Neuronal stem cell (in vitro differentiated cells): ENCODE data around the gene CNTNAP5.

ENCODE experiments used
- DNase-seq: peaks from one replicate; pipeline ENCODE4 v3.0.0-alpha.2; 2013; ENCODE audit warnings: low spot score
- H2AFZ ChIP-seq: one replicate; pipeline ENCODE4 v1.6.1; 2013; ENCODE audit warnings: mild to moderate bottlenecking, low read length, inconsistent platforms
- H2AK5ac ChIP-seq: 2 replicates; pipeline ENCODE4 v1.6.1; 2013; ENCODE audit warnings: low read depth, mild to moderate bottlenecking, inconsistent platforms, low read length, moderate library complexity, mixed read lengths
- H2BK120ac ChIP-seq: 2 replicates; pipeline ENCODE4 v1.6.1; 2013; ENCODE audit warnings: low read depth, mild to moderate bottlenecking, inconsistent platforms, low read length, moderate library complexity, mixed read lengths
- H2BK12ac ChIP-seq: one replicate; pipeline ENCODE4 v1.6.1; 2013; ENCODE audit warnings: low read length, inconsistent platforms
- H2BK15ac ChIP-seq: 2 replicates; pipeline ENCODE4 v1.6.1; 2013; ENCODE audit warnings: mild to moderate bottlenecking, low read length, inconsistent platforms, mixed read lengths
- H2BK5ac ChIP-seq: one replicate; pipeline ENCODE4 v1.6.1; 2013; ENCODE audit warnings: inconsistent platforms, mild to moderate bottlenecking, low read length, moderate library complexity
- H3K14ac ChIP-seq: one replicate; pipeline ENCODE4 v1.6.1; 2013; ENCODE audit warnings: low read length, inconsistent platforms
- H3K18ac ChIP-seq: 2 replicates; pipeline ENCODE4 v1.6.1; 2013; ENCODE audit warnings: low read length, inconsistent platforms
- H3K23ac ChIP-seq: 2 replicates; pipeline ENCODE4 v1.6.1; 2013; ENCODE audit warnings: low read depth, mild to moderate bottlenecking, mixed read lengths, low read length, inconsistent platforms; ENCODE audit not compliant: poor library complexity
- H3K27ac ChIP-seq: replicated peaks from 3 replicates; pipeline ENCODE4 v1.5.1; 2013; ENCODE audit warnings: low read length, inconsistent platforms
- H3K27me3 ChIP-seq, 3 experiments: 2 replicates each; pipeline ENCODE4 v1.6.1; 2013; ENCODE audit warnings: low read length in 3 of 3, mild to moderate bottlenecking in 2 of 3, inconsistent platforms in 1 of 3, low read depth in 1 of 3, mixed read lengths in 1 of 3, moderate library complexity in 1 of 3; ENCODE audit not compliant: control insufficient read depth in 3 of 3, insufficient read depth in 3 of 3
- H3K36me3 ChIP-seq, 2 donors: replicated peaks in 1 of 2; 2 replicates each; pipeline ENCODE4 v1.6.1; 2013; ENCODE audit warnings: low read length in 2 of 2; ENCODE audit not compliant: control insufficient read depth in 2 of 2, insufficient read depth in 2 of 2
- H3K4ac ChIP-seq: 2 replicates; pipeline ENCODE4 v1.6.1; 2013; ENCODE audit warnings: inconsistent platforms, mild to moderate bottlenecking, low read length, moderate library complexity
- H3K4me1 ChIP-seq, 2 donors: 1 replicate in 1 of 2; 2 replicates in 1 of 2; pipeline ENCODE4 v1.6.1; 2013; ENCODE audit warnings: low read length in 2 of 2, low read depth in 1 of 2; ENCODE audit not compliant: control insufficient read depth in 2 of 2, insufficient read depth in 1 of 2
- H3K4me2 ChIP-seq: one replicate; pipeline ENCODE4 v1.6.1; 2013; ENCODE audit warnings: mild to moderate bottlenecking, low read length, inconsistent platforms; ENCODE audit not compliant: insufficient read depth, poor library complexity, severe bottlenecking
- H3K4me3 ChIP-seq, 2 donors: 2 replicates each; pipeline ENCODE4 v1.5.1; 2013; ENCODE audit warnings: low read length in 2 of 2, mild to moderate bottlenecking in 2 of 2, inconsistent platforms in 1 of 2, moderate library complexity in 1 of 2
- H3K79me1 ChIP-seq: one replicate; pipeline ENCODE4 v1.6.1; 2013; ENCODE audit warnings: low read depth, mild to moderate bottlenecking, inconsistent platforms, low read length, moderate library complexity
- H3K9ac ChIP-seq: one replicate; pipeline ENCODE4 v1.6.1; 2013; ENCODE audit warnings: mild to moderate bottlenecking, low read depth, low read length, inconsistent platforms; ENCODE audit not compliant: poor library complexity
- H3K9me3 ChIP-seq, 2 donors: replicated peaks in 1 of 2; 2 replicates each; pipeline versions ENCODE3 to v1.6.1; 2013; ENCODE audit warnings: low read length in 2 of 2, mild to moderate bottlenecking in 2 of 2, inconsistent platforms in 1 of 2, low read depth in 1 of 2, mixed read lengths in 1 of 2, moderate library complexity in 1 of 2; ENCODE audit not compliant: control insufficient read depth in 2 of 2, insufficient read depth in 1 of 2
- H4K8ac ChIP-seq: one replicate; pipeline ENCODE4 v1.6.1; 2013; ENCODE audit warnings: low read depth, mild to moderate bottlenecking, inconsistent platforms, low read length, moderate library complexity
- H4K91ac ChIP-seq: one replicate; pipeline ENCODE4 v1.6.1; 2013; ENCODE audit warnings: low read length, low read depth, mild to moderate bottlenecking, inconsistent platforms; ENCODE audit not compliant: poor library complexity
- WGBS, 2 donors: extraction: QIAGEN DNeasy Blood & Tissue Kit; methylation state at CpG; one replicate each; pipeline ENCODE4 v1.1.7; 2013; ENCODE audit warnings: missing lambda C conversion rate in 2 of 2, mixed read lengths in 1 of 2; ENCODE audit not compliant: insufficient read length in 2 of 2, insufficient replicate concordance in 1 of 2; ENCODE audit errors: extremely low coverage in 2 of 2; 5-methylcytosine and 5-hydroxymethylcytosine counted together

The CNTNAP5 gene

DNA sequence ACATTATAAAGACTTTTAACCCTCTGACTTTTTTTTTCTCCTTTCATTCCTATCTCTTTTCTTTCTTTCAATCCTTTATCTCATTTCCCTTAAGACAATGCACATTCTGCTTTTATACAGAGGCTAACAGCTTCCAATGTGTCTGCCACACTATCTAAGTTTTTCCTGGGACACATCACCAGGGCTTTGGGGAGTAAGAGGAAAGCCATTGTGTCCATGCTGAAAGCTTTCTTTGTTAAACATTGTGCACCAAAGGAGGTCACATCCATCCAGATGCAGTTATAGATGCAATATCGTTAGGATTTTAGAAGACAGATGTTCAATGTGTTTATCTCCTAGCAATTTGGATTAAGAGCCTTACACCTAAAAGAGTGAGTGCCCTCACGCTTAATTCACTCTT lies 534.1 kb downstream of the CNTNAP5 start:
- no peak overlapping the region for H3K4me3 ChIP-seq
- no peak overlapping the region for H2AFZ ChIP-seq
- no peaks in the 10 kb centered on the region for H3K4me1 ChIP-seq
- no peak overlapping the region for H2BK15ac ChIP-seq
- no peak overlapping the region for H4K91ac ChIP-seq
- no peak overlapping the region for H2BK5ac ChIP-seq
- H3K36me3 ChIP-seq = no peaks in the 10 kb centered on the region
- H3K9ac ChIP-seq = no peak overlapping the region
- no CpG with 5 or more reads among the region's 2 CpGs for WGBS, 2 donors
- DNase-seq = no peak
- H3K14ac ChIP-seq = no peak overlapping the region
- no peaks in the 10 kb centered on the region for H3K9me3 ChIP-seq
- no peaks in the 10 kb centered on the region for H3K79me1 ChIP-seq
- no peaks in the 10 kb centered on the region for H3K27me3 ChIP-seq
- no peak overlapping the region for H3K27ac ChIP-seq
- no peak overlapping the region for H2AK5ac ChIP-seq
- H3K4ac ChIP-seq = no peak overlapping the region
- no peak overlapping the region for H2BK120ac ChIP-seq
- no peak overlapping the region for H2BK12ac ChIP-seq
- no peak overlapping the region for H3K23ac ChIP-seq
- H4K8ac ChIP-seq = no peak overlapping the region
- H3K4me2 ChIP-seq = no peak overlapping the region
- H3K18ac ChIP-seq = no peak overlapping the region

DNA sequence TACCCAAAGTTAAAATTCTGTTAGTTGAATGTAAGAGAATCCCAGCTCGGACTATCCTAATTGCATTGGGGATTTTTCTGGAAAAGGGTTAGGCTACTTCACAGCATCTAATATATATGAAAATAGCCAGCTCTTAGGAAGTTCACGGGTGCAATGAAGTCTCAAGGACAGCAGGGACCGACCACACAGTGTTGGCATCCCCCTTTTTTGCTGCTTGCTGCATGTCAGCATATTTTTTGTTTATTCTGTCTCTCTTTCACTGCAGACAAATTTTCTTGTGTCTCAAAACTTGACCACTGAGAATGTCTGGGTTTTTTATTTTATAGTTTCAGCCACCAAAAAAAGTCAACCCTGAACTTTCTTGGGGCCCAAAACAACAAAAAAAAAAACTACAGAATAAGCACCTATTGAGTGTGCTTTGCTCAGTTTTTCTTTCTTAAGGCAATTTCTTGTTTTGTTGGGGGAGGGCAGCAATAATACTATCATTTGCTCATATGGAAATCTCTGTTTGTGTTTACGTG lies 535.6 kb downstream of the CNTNAP5 start:
- no peak overlapping the region for H3K9ac ChIP-seq
- H3K4me1 ChIP-seq = no peaks in the 10 kb centered on the region
- H2BK120ac ChIP-seq = no peak overlapping the region
- H3K14ac ChIP-seq = no peak overlapping the region
- DNase-seq = no peak
- H4K91ac ChIP-seq = no peak overlapping the region
- H2BK12ac ChIP-seq = no peak overlapping the region
- no peak overlapping the region for H2AK5ac ChIP-seq
- no peak overlapping the region for H3K23ac ChIP-seq
- H2BK5ac ChIP-seq = no peak overlapping the region
- no CpG with 5 or more reads among the region's 4 CpGs for WGBS, 2 donors
- no peak overlapping the region for H3K4me3 ChIP-seq
- no peak overlapping the region for H3K4me2 ChIP-seq
- H3K9me3 ChIP-seq = no peaks in the 10 kb centered on the region
- no peaks in the 10 kb centered on the region for H3K36me3 ChIP-seq
- no peak overlapping the region for H3K18ac ChIP-seq
- H3K27me3 ChIP-seq = no peaks in the 10 kb centered on the region
- H4K8ac ChIP-seq = no peak overlapping the region
- no peaks in the 10 kb centered on the region for H3K79me1 ChIP-seq
- H3K27ac ChIP-seq = no peak overlapping the region
- H2BK15ac ChIP-seq = no peak overlapping the region
- H2AFZ ChIP-seq = no peak overlapping the region
- no peak overlapping the region for H3K4ac ChIP-seq

DNA sequence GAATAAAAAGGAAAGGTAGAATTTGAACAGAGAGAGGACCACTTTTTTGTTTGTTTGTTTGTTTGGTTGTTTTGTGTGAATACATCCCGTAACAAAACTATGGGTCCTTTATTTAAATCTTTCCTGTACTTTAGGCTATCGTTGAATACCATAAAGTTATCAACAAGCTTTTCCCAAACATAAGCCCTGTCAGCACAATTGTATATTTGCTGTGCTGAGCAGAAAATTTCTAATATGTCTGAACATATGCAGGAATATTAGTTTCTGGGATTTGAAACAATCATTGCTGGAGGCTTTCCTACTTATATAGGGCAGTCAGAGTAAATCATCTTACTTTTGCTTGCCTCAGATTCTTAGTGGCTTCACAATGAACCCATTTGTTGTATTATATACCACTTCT lies 536.4 kb downstream of the CNTNAP5 start:
- H2BK120ac ChIP-seq = no peak overlapping the region
- no peak overlapping the region for H2BK12ac ChIP-seq
- DNase-seq = no peak
- H3K14ac ChIP-seq = no peak overlapping the region
- no CpG with 5 or more reads among the region's 2 CpGs for WGBS, 2 donors
- no peak overlapping the region for H3K27ac ChIP-seq
- no peaks in the 10 kb centered on the region for H3K9me3 ChIP-seq
- no peak overlapping the region for H2BK5ac ChIP-seq
- no peak overlapping the region for H3K4me2 ChIP-seq
- no peaks in the 10 kb centered on the region for H3K4me1 ChIP-seq
- no peak overlapping the region for H4K91ac ChIP-seq
- no peaks in the 10 kb centered on the region for H3K36me3 ChIP-seq
- H3K79me1 ChIP-seq = no peaks in the 10 kb centered on the region
- H3K4me3 ChIP-seq = no peak overlapping the region
- H2AFZ ChIP-seq = no peak overlapping the region
- H2BK15ac ChIP-seq = no peak overlapping the region
- H3K9ac ChIP-seq = no peak overlapping the region
- no peak overlapping the region for H3K23ac ChIP-seq
- H3K4ac ChIP-seq = no peak overlapping the region
- no peaks in the 10 kb centered on the region for H3K27me3 ChIP-seq
- no peak overlapping the region for H4K8ac ChIP-seq
- no peak overlapping the region for H2AK5ac ChIP-seq
- no peak overlapping the region for H3K18ac ChIP-seq

DNA sequence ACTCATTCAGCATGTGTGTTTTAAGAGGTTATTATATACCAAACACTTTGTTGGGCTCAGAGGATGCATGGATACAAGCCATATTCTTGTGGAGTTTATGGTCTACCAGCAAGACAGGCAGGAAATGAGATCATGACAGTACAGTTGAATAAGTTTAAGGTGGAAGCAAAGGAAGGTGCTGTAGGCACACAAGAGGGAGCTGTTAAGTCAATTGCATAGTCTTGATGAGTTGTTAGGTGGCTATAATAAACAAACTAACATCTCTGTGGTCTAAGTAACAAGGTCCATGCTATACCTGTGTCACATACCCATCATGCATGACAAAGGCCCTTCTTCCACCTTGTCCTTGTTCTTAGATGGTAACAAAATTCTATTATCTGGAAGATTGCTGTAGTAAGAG lies 538.3 kb downstream of the CNTNAP5 start:
- Histone ChIP-seq H3K23ac (no peak overlapping the region), H3K14ac (no peak overlapping the region), H3K27ac (no peak overlapping the region), H3K4ac (no peak overlapping the region), H3K4me1 (peaks cover 0 to 2% of the 10 kb centered on the region in 2 donors), H2AK5ac (no peak overlapping the region), H3K27me3 (no peaks in the 10 kb centered on the region), H4K8ac (no peak overlapping the region), H2BK5ac (no peak overlapping the region), H3K36me3 (no peaks in the 10 kb centered on the region), H2BK120ac (no peak overlapping the region), H2AFZ (no peak overlapping the region), H3K18ac (no peak overlapping the region), H2BK15ac (no peak overlapping the region), H4K91ac (no peak overlapping the region), H2BK12ac (no peak overlapping the region), H3K4me2 (no peak overlapping the region), H3K79me1 (no peaks in the 10 kb centered on the region), H3K4me3 (no peak overlapping the region), H3K9ac (no peak overlapping the region), H3K9me3 (no peaks in the 10 kb centered on the region)
- no peak for DNase-seq
